HCT116 (cell line): ENCODE results near the gene PPIP5K2.

Experiments used
- CEBPB ChIP-seq: IDR thresholded peaks from 2 replicates; pipeline ENCODE4 v1.6.1; 2012; ENCODE audit warnings: low read depth
- EZH2 ChIP-seq: fragments of 200-600 bp; sonication (generic); IDR thresholded peaks from 2 replicates; pipeline ENCODE4 v1.6.1; 2017; ENCODE audit warnings: antibody characterized with exemption, mixed run types
- POLR2A ChIP-seq: IDR thresholded peaks from 2 replicates; pipeline ENCODE4 v1.7.0; 2011; ENCODE audit warnings: borderline replicate concordance; ENCODE audit not compliant: insufficient read depth, insufficient read length; ENCODE audit errors: extremely low read depth

DNA sequence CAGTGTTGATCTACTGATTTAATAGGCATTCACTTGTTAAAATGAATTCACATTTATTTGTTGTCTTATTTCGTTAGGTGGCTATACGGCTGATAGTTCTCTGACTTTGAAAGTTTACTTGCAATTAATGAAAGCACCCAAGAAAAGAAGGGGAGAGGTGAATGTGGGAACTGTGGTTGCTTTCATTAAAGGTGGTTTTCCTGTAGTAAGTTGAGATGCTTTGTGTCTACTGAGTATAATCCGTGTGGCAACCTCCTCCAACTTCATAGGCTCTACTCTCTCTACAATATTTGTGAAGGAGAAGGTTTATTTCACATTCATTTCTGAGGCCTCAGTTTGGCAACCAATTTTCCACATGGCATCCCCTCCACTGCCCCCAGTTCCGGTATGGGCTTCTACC lies 125.7 kb downstream of the PPIP5K2 start:
- TF ChIP-seq CEBPB, result no peak
- TF ChIP-seq POLR2A, result no peak
- TF ChIP-seq EZH2, result no peak
